NCI-H1105 (cell line): Measurements from ENCODE around the gene AHI1.
A peak's percentile ranks its signal among the peaks of the same experiment; 100 is the strongest.

ENCODE experiments used
- DNase-seq: peaks from one replicate; lab custom pipeline; 2025; lab: John Stamatoyannopoulos, UW

AHI1 gene

DNA sequence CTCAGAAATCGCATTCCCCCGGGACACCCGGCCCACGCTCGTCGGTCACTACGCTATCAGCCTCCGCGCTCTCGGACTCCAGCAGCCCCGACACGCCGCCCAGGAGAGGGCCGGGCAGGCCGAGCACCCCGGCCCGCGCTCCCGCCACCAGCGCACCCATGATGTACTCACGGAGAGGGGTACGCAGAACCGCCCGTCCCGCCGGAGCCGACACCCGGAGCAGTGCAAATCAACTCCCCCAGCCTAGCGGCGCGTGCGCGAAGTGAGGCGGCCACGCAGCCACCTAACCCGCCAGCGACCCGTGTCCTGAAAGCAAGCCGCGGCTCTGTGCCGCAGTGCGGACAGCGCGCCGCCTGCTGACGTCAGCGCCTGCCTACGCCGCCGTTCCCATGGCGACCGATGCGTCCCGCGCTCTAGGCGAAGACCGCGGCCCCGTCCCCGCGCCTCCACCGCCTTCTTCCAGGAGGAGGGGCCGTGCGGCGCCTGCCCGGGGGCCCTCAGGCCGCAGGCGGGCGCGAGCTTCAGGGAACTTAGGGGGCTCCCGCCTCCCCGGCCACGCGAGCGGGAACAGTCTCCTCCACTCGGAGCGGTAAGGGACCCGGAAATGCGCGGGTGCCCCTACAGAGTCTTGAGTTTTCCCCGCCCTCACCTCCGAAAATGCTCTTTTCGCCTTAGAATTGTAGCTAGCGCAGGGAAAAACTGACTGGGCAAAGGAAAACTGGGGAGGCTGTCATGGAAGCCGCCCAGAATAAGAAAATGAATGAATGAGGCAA lies at the start of gene AHI1:
AHI1 (minus strand) TSS at position 329 of the 773 bp plus-strand sequence. CDS start 5,503 bp downstream, outside the sequence.
- DNase-seq = peak; percentile 98

DNA sequence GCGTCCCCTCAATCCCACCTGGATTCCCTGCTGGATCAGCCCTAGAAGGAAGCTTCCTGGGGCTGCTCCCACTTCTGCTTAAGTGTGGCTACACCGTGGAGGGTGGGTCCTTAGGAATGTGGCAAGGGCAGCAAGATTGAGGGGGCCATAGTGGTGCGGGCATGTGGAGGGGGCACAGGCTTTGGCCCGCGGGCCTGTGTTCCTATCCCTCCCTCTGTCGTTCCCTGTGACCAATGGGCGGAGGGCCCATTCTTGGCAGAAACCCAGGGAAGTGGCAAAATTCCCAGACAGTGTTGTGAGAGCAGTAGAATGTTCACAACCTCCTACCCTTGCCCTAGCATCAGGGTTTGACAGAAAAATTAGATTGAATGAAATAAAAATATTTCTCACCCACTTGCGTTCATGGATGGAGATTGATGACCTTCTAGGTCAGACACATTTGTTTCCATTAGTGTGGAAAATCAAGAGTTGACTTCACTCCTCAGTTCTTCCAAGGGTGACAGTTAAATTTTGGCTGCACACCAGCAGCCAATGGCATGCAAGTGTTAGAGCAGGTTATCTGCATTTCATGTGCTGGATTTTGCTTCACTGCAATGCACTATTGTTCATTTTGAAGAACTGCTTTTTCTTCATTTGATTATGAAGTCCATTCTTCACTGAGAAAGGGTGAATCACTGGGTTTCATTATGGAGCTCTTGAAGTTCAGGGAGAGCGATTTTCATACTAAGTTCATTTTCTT lies 49.3 kb upstream of the AHI1 start:
- no peak for DNase-seq

DNA sequence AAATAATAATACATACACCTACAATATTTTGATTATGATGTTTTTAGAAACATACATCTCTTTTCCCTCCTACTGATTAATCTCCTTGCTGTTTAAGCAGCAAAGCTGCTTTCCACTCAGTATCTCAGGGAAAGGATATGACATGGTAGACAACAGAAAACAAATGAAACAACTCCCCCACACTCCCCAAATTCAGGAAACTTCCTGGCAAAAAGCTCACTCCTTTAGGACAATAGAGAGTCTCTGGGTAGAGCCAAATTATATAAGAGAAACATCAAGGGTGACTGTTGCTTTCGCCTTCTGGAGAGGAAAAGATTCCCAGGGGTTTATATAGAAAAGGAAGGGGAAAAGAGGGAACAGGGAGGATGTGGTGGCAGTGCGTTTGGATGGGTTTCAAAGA lies 48.7 kb upstream of the AHI1 start:
- no peak for DNase-seq

DNA sequence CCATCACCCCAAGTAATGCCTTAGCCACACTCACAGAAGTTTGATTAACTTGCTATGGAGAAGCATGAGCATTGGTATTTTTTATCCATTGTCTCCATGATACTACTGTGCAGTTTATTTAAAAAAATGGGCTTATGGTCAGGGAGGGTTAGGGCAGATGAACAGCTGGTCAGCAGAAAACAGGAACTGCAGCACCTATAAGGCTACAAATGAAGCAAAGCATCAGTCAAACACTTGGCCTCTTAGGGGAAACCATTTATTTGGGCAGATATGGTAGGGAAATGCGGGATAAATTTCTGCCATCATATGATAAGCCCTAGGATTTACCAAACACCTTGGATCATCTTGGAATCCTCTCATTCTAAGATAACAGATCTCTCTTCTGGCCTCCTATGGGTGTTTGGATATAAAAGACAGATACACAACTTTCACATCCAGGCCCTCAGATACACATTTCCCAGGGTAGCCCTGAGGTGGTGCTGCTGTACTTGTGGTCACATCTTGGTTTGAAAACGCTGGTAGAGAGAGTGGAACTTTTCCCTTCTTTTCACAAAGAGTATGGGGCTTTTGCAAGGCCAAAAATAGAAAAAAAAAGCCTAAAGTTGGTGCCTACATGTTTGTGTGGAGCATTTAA lies 42.8 kb upstream of the AHI1 start:
- DNase-seq = no peak

DNA sequence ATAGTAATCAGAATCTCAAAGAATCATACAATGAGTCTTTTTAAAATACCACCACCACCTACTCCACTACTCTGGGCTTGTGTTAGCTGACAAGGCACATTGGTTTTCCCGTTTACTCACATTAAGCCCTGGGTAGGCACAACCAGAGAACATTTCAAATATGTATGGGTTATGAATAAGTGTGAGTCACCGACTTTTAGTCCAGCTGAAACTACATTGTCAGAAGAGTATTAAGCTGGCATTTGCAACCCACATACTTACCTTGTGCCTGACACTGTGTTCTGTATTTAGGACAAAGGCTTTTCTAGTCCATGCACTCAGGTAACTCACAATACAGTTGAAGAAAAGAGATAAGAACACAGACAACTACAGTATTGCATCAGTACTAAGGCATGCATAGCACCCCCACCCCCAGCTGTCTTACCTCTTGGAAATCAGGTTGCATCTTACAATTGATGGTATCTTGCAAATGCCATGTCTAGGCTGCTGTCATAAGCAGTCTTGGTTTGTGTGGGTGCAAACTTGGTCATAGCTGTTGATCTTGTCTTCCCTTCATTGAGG lies 40.3 kb upstream of the AHI1 start:
- DNase-seq = no peak

DNA sequence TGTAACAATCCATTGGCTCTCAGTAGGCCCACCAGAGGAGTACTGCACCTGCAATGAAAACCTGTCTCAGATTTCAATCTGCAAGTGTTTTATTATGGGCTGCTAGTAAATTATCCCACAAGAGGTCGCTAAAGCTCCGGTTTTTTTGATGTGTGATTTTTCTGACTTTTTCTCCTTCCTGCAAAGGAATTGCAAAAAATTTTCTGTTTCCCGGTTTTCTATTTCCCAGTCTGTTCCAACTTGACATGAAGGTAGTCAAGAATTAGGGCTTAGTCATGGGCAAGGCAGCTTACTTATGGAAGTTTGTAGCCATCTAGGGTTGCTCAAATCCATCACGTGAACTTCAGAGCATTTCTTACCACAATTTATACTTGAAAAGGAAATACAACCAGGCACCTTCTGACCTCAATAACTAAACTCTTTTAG lies 38.5 kb upstream of the AHI1 start:
- peak; percentile 15 for DNase-seq

DNA sequence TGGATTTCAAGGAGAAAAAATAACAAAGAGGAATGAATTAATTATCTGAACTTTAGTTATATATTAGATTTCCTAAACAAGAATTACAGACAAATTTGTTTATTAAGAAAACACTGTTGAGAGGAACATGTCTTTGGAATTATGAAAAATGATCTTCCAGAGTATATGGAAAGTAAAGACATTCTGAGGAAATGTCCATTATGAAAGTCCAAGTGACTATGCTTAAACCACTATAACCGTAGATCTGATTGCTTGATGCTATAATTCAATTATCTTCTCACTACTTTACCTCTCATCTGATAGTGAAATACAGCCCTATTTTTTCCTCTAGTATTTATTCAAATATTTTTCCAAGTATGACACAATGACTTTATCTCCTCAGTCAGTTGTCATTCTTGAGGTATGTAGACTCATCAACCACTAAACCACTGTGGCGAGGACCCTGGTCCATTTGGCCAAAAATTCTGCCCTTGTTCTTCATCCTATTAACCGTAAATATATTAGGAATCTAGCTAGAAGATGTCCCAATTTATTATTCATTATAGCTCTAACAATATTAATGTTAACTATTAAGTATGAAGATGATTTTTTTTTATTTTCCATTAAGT lies 37.3 kb upstream of the AHI1 start:
- DNase-seq = no peak

DNA sequence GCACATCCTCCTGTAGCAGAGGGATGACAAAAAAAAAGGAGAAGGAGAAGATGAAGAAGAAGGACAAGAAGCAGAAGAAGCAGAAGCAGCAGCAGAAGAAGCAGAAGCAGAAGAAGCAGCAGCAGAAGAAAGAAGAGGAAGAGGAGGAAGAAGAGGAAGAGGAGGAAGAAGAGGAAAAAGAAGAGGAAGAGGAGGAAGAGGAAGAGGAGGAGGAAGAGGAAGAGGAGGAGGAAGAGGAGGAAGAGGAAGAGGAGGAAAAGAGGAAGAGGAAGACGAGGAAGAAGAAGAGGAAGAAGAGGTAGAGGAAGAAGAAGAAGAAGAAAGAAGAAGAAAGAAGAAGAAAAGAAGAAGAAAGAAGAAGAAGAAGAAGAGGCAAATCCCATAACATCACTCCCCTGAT lies 35.0 kb upstream of the AHI1 start:
- no peak for DNase-seq

DNA sequence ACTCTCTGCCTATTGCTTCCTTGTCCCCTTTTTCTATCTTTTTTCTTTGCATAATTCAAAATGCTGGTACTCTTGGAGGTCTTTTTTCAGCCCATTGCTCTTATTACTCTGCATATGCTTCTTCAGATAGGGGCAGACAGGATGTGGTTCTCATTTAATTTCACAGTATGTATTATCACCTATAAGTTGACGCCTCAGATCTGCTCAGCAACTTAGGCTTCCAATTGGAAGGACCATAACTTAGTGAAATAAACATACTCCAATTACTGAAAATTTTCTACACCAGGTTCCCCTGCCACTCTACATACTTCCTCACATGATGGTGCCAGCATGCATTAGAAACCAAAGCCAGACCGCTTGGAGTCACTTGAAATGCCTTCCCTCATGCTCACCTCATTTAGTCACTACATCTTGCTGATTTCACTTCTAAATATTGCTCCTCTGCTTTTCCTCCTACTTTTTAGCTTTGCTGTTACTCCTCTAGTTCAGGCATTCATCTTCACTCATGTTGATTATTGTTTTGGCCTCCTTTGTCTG lies 34.5 kb upstream of the AHI1 start:
- no peak for DNase-seq

DNA sequence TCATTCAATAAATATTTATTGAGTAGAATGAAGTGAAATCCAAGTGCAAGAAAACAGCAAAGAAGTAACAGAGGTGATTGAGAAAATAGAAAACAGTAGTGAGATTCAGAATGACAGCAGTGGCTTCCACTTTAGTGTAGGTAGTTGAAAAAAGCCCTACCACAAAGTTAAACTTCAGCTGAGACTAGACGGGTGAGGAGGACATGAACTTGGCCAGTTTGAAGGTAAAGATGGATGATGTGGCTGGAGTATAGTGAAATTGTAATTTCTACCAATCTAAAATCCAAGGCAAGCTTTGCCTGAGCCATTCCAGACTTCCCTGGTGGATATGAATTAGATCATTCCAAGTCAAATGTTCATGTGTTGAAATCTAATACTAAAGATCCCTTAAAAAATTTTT lies 32.6 kb upstream of the AHI1 start:
- no peak for DNase-seq

DNA sequence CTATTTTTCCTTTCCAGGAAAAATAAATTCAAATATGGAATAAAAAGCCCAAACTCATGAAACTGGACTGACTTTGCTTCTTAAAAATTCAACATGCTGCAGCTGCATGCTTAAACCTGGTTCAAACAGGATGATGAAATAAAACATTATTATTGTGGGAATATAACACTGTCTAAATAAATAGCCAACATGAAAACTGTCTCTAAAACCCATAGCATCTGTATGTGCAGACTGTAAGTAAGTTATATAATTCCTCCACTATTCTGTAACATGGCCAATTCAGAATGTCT lies 30.4 kb upstream of the AHI1 start:
- DNase-seq = no peak

DNA sequence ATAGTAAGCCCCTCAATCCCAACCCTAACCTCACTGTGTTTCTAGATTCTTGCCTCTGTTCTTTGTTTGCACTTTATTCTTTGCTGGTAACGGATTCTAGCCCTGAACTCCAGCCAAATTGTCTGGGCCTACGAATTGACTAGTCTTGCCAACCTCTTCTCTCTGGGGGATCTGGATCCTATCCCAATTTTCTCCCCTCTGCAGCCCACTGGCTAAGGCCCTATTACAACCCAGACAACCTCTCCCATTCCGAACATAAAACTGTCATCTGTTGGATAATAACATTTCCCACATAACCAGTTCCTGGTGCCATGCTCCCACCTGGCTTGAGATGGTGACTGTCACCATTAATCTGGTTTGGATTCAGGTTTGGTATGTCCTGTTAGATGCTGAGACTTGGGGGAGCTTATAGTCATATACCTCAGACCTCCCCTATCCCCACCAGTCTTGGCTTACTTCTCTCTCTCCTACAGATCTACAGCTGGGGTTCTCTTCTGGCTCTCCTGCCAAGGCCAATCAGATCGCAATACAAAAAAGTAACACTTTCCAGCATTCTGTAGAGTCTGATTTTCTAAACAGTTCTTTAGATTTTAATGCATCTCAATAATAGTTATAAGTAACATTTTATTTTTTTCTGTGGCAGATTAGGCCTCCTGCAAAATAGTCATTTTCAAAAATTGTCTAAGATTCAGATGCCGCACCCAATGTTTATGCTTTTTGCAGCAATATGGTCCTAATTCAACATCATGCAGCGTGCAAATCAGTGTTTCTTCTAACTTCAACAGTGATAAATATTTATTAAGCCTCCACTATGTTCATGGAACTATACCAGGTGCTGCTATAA lies 29.8 kb upstream of the AHI1 start:
- DNase-seq = no peak

DNA sequence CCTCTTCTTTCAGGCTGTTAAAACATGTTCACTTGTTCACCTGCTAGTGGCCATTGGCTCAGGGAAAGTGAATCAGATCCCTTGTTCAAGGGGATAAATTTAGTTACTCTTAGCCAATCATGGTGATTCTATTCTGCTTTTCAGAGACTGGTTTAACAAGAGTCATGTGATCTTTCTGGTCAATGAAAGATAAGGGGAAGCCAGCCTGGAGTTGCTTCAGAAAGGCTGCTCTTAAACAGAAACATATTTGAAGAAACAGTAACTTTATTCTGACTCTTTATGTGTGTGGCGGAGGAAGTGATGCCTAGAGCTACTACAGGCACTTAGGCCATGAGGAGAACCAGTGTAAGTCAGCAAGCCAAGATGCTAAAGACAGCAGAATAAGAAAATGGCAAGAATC lies 28.1 kb upstream of the AHI1 start:
- DNase-seq = no peak

DNA sequence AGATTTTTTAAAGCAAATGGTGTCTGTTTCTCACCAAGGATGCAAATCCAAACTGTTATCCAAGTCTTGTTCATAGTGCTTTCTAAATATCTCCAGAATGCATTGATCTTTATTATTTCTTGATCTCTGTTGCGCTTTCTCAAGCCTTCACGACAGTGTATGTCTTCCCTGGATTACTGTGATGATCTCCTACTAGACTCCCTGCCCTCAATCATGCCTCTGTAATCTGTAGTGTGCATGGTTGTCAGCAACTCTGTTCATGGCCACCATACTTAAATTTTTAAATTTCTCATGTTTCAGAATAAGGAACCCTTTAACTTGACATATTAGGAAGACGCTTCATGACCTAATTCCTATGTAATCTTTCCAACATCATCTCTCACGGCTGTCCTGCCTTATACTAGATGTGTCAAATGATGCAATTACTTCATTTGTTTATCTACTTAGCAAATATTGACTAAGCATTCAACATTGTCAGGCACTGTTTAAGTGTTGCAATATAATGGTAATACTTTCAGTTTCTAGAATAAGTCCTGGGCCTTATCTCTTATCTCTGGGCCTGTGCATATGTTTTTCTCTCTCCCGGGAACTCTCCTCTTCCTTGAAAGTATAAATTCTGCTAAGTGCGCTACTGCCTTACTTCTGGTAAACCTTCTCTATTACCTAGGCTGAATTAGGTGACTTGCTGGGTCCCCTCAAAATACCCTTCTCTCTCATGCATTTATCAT lies 25.6 kb upstream of the AHI1 start:
- no peak for DNase-seq

DNA sequence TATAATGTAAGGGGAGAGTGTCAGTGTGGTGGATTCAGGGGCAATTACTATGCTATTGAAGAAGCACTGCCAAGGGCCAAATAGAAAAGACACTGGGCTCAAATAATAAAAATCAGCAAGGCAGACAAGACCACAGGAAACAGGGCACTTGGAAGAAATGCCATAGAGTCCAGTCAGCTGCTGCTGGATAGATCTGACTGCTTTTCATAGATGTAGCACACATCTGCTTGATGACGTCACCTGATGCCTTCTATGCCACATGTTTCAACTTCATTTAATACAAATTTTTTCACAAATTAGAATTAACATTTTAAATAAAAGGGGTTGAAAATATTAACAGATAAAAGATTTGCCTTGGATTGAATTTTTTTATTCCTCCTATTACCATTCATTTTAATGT lies 23.9 kb upstream of the AHI1 start:
- no peak for DNase-seq

DNA sequence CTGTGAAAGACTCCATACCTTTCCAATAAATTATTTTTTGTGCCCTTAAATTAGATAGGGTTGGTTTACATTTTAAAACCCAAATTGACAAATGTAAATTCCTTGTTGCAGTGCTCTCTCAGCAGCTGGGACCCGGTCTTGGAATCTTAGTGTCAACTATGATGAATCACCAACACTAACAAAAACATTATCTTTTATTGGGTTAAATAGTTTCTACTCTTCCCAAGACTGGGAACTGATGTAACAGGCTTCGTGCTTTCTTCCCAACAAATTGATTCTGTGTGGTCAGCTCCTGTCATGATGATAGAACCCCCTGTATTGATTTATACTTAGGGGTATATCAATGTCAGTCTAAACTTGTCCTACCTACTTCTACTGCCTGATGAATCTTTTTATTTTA lies 23.2 kb upstream of the AHI1 start:
- no peak for DNase-seq

DNA sequence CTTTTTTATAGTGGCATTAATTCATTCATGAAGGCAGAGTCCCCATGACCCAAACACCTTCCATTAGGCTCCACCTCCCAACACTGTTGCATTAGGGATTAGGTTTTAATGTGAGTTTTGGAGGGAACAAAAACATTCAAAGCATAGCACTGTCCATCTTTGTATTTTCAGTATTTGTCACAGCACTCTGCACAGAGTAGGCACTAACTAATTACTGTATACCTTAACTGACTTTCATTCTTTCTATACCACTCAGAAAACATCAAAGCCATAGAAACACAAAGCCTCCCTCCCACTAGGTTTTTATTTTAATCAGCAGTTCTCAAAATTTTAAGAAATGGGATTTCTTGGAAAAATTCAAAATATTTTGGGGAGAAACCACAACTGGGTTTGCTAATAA lies 21.8 kb upstream of the AHI1 start:
- no peak for DNase-seq

DNA sequence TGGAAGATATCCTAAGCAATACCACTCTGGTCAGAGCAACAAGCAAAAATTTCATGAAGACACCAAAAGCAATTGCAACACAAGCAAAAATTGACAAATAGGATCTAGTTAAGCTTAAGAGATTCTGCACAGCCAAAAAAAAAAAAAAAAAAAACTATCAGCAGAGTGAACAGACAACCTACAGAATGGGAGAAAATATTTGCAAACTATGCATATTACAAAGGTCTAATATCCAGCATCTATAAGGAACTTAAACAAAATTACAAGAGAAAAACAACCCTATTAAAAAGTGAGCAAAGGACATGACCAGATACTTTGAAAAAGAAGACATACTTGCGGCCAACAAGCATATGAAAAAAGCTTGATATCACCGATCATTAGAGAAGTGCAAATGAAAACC lies 20.0 kb upstream of the AHI1 start:
- DNase-seq = no peak

DNA sequence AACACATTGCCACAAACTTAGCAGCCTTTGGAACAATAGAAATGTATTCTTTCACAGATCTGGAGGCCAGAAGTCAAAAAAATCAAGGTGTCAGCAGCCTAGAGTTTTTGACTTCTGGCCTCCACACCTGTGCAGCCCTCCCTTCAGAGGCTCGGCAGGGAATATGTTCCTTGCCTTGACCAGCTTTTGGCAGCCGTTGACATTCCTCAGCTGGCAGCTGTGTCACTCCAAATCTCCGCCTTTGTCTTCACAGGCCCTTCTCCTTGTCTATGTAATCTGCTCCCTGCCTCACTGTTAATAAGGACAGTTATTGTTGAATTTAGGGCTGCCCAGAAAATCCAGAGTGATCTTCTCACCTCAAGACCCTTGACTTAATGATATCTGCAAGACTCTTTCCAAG lies 17.2 kb upstream of the AHI1 start:
- no peak for DNase-seq

DNA sequence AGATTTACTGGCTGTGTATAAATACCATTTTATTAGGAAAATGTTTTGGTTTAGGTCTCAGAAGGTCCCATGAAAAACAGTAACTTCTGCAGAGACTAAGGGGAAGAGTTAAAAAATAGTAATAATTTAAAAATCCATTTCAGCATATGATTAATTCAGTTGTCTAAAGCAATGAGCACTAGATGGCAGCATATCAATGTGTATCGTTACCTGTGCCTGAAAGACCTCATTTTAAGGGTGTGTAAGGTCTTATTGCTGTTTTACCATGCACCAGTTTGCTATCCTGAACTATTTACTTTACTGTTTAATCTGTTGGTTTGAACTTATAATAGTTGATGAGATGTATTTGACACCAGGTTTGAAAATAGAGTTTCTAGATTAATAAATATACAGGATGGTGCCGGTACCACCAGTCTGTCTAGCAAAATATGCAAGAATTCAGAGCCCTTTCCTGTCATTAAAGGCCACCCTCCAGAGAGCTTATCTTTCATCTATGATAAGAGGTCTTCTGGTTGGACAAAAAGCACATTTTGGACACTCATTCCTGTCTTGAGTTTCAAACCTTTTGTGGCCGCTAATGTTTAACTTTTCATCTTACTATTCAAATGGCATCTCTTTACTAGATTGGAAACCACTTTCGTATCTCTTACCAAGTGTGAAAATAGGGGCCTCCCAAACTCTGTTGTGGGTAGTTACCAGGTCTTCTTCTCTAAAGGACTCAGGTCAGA lies 8.9 kb upstream of the AHI1 start:
- DNase-seq = peak; percentile 57
